GM23338 (cell line): ENCODE results near the gene TBC1D19. TPM values are rescaled to one million over a fixed set of nuclear protein-coding genes. Genes with fewer than 3 reads are reported as not detected.

Source experiments
- ATAC-seq: fragments of 200-7000 bp; cut with Tn5 transposase; 3 replicates; pipeline ENCODE4 v1.9.1; 2020
- DNase-seq: peaks from one replicate; pipeline ENCODE4 v3.0.0-alpha.2; 2015; ENCODE audit warnings: low spot score
- H2AFZ ChIP-seq: fragments of 200-600 bp; sonication (generic); 2 replicates; pipeline ENCODE4 v1.8.0; 2016; ENCODE audit warnings: antibody characterized with exemption, mild to moderate bottlenecking, moderate library complexity
- H3F3A ChIP-seq: fragments of 200-600 bp; sonication (generic); replicated peaks from 2 replicates; pipeline ENCODE4 v1.8.0; 2017; ENCODE audit warnings: antibody characterized with exemption, mixed run types, low read depth
- H3K27ac ChIP-seq: fragments of 200-600 bp; sonication (generic); 2 replicates; pipeline ENCODE4 v1.6.1; 2016; ENCODE audit warnings: low read depth
- H3K27me3 ChIP-seq: fragments of 200-600 bp; sonication (generic); 2 replicates; pipeline ENCODE4 v1.8.0; 2016; ENCODE audit warnings: mild to moderate bottlenecking, mixed run types, moderate library complexity; ENCODE audit not compliant: insufficient read depth
- H3K36me3 ChIP-seq: fragments of 200-600 bp; sonication (generic); 2 replicates; pipeline ENCODE4 v1.8.0; 2016; ENCODE audit warnings: mild to moderate bottlenecking; ENCODE audit not compliant: insufficient read depth
- H3K4me1 ChIP-seq: fragments of 200-600 bp; sonication (generic); 2 replicates; pipeline ENCODE4 v1.8.0; 2016; ENCODE audit warnings: mild to moderate bottlenecking, moderate library complexity; ENCODE audit not compliant: insufficient read depth
- H3K4me2 ChIP-seq: fragments of 200-600 bp; sonication (generic); 2 replicates; pipeline ENCODE4 v1.7.1; 2017; ENCODE audit warnings: mixed run types
- H3K4me3 ChIP-seq: fragments of 200-600 bp; sonication (generic); 2 replicates; pipeline ENCODE4 v1.6.1; 2016; ENCODE audit warnings: mixed run types
- H3K79me2 ChIP-seq: fragments of 200-600 bp; sonication (generic); replicated peaks from 2 replicates; pipeline ENCODE4 v1.8.0; 2017; ENCODE audit warnings: mild to moderate bottlenecking; ENCODE audit not compliant: insufficient read depth
- H3K9me2 ChIP-seq: fragments of 200-600 bp; sonication (generic); 2 replicates; pipeline ENCODE4 v1.8.0; 2017; ENCODE audit not compliant: insufficient read depth
- H4K20me1 ChIP-seq: fragments of 200-600 bp; sonication (generic); replicated peaks from 2 replicates; pipeline ENCODE4 v1.8.0; 2017; ENCODE audit warnings: mild to moderate bottlenecking; ENCODE audit not compliant: insufficient read depth
- H3K27ac Mint-ChIP-seq: 2 replicates; pipeline ENCODE4 v1.8.0; 2020; ENCODE audit warnings: inconsistent platforms, mild to moderate bottlenecking, moderate library complexity, mixed read lengths
- H3K27me3 Mint-ChIP-seq: 3 replicates; pipeline ENCODE4 v1.8.0; 2022; ENCODE audit warnings: low read depth, mild to moderate bottlenecking, moderate library complexity, mixed read lengths, inconsistent platforms; ENCODE audit not compliant: insufficient read depth, poor library complexity
- H3K36me3 Mint-ChIP-seq: 3 replicates; pipeline ENCODE4 v1.8.0; 2021; ENCODE audit warnings: low read depth, mild to moderate bottlenecking, inconsistent platforms, moderate library complexity, mixed read lengths
- H3K4me1 Mint-ChIP-seq: 3 replicates; pipeline ENCODE4 v1.8.0; 2020; ENCODE audit warnings: mild to moderate bottlenecking, inconsistent platforms, mixed read lengths
- H3K4me3 Mint-ChIP-seq: 3 replicates; pipeline ENCODE4 v1.8.0; 2021; ENCODE audit warnings: moderate library complexity, mild to moderate bottlenecking, inconsistent platforms, mixed read lengths
- H3K9me3 Mint-ChIP-seq: 3 replicates; pipeline ENCODE4 v1.8.0; 2020; ENCODE audit warnings: moderate library complexity, mild to moderate bottlenecking, inconsistent platforms, mixed read lengths
- CREB1 ChIP-seq: fragments of 250-450 bp; sonication (Bioruptor Pico); IDR thresholded peaks from 2 replicates; pipeline ENCODE4 v1.5.0; 2020; ENCODE audit warnings: low read depth, mild to moderate bottlenecking, moderate library complexity
- ETS1 ChIP-seq: IDR thresholded peaks from 2 replicates; pipeline ENCODE4 v1.6.1; 2016; ENCODE audit warnings: antibody characterized with exemption
- EZH2 ChIP-seq: fragments of 200-600 bp; sonication (generic); IDR thresholded peaks from one replicate; pipeline ENCODE4 v1.8.0; 2017; ENCODE audit warnings: antibody characterized with exemption, mild to moderate bottlenecking, low read depth; ENCODE audit not compliant: unreplicated experiment
- EZH2phosphoT487 ChIP-seq: fragments of 200-600 bp; sonication (generic); IDR thresholded peaks from one replicate; pipeline ENCODE4 v1.8.1; 2018; ENCODE audit warnings: antibody characterized with exemption; ENCODE audit not compliant: unreplicated experiment
- JUNB ChIP-seq: IDR thresholded peaks from one replicate; pipeline ENCODE4 v1.6.1; 2016; ENCODE audit warnings: antibody characterized with exemption; ENCODE audit not compliant: unreplicated experiment
- NANOG ChIP-seq: IDR thresholded peaks from 2 replicates; pipeline ENCODE4 v1.6.1; 2016; ENCODE audit warnings: antibody characterized with exemption, borderline replicate concordance
- POLR2AphosphoS5 ChIP-seq: IDR thresholded peaks from 2 replicates; pipeline ENCODE4 v1.6.1; 2016; ENCODE audit warnings: antibody characterized with exemption, low read depth
- REST ChIP-seq: IDR thresholded peaks from one replicate; pipeline ENCODE4 v1.6.1; 2018; ENCODE audit warnings: antibody characterized with exemption; ENCODE audit not compliant: unreplicated experiment
- STAT1 ChIP-seq: IDR thresholded peaks from one replicate; pipeline ENCODE4 v1.6.1; 2016; ENCODE audit warnings: antibody characterized with exemption; ENCODE audit not compliant: unreplicated experiment
- ZNF114 ChIP-seq: fragments of 250-450 bp; sonication (Bioruptor Pico); IDR thresholded peaks from 2 replicates; pipeline ENCODE4 v1.5.0; 2020; ENCODE audit warnings: mild to moderate bottlenecking, moderate library complexity
- ZNF331 ChIP-seq: fragments of 250-450 bp; sonication (Bioruptor Pico); IDR thresholded peaks from 2 replicates; pipeline ENCODE4 v1.5.0; 2020; ENCODE audit warnings: low read depth, mild to moderate bottlenecking, moderate library complexity
- ZNF462 ChIP-seq: fragments of 250-450 bp; sonication (Bioruptor Pico); IDR thresholded peaks from 2 replicates; pipeline ENCODE4 v1.5.0; 2020; ENCODE audit warnings: mild to moderate bottlenecking, moderate library complexity
- polyA plus RNA-seq: library from polyadenylated mRNA; unstranded; fragments of >200 nt; fragmentation: Nextera tagmentation; extraction: Ambion mirVana; gene quantifications from 2 replicates; pipeline ENCODE4 v1.2.1, GENCODE V29; 2016
- total RNA-seq: library from RNA; depleted of rRNA; stranded (reverse); fragments of >200 nt; shearing (Covaris generic); gene quantifications from 2 replicates; pipeline ENCODE4 v1.2.3, GENCODE V29; 2014
- TF ChIP-seq, protein P1 (sequence below), 2 experiments: fragments of 200-600 bp in 1 of 2; sonication (generic) in 1 of 2; conservative IDR thresholded peaks; 2 replicates each; pipeline versions ENCODE4 v1.5.1 to v1.6.1; 2016 to 2017; ENCODE audit warnings: antibody characterized with exemption in 2 of 2, low read depth in 2 of 2, mild to moderate bottlenecking in 2 of 2, moderate library complexity in 1 of 2

TBC1D19 gene
- total and polyA plus RNA-seq, 2 experiments from 2014 or later: 1.9 to 4.3 TPM

- Mint-ChIP-seq H3K9me3 (no peaks in the 10 kb centered on the region), H3K4me3 (no peak overlapping the region), H3K4me1 (peaks cover 4% of the 10 kb centered on the region; the same call in 2 of the 3 replicates), H3K27ac (no peak overlapping the region), H3K27me3 (no peaks in the 10 kb centered on the region), H3K36me3 (no peaks in the 10 kb centered on the region)
- Histone ChIP-seq H3K79me2 (no peaks in the 10 kb centered on the region), H3F3A (no peaks in the 10 kb centered on the region), H3K36me3 (no peaks in the 10 kb centered on the region), H3K4me2 (no peak overlapping the region), H2AFZ (peak overlapping the region; percentile 45; the same call in 1 of the 2 replicates), H3K27me3 (no peaks in the 10 kb centered on the region), H3K4me1 (peaks cover 5% of the 10 kb centered on the region; the same call in 1 of the 2 replicates), H3K27ac (no peak overlapping the region), H4K20me1 (no peaks in the 10 kb centered on the region), H3K4me3 (no peak overlapping the region), H3K9me2 (peaks cover 5% of the 10 kb centered on the region; the same call in 1 of the 2 replicates)
- DNase-seq (peak; percentile 9), ATAC-seq (no peak)
- TF ChIP-seq EZH2: no peak
- no peak for TF ChIP-seq REST
- no peak for TF ChIP-seq ZNF331 (CRISPR knock-in tag)
- TF ChIP-seq CREB1 (CRISPR knock-in tag): no peak
- TF ChIP-seq, protein P1, sequence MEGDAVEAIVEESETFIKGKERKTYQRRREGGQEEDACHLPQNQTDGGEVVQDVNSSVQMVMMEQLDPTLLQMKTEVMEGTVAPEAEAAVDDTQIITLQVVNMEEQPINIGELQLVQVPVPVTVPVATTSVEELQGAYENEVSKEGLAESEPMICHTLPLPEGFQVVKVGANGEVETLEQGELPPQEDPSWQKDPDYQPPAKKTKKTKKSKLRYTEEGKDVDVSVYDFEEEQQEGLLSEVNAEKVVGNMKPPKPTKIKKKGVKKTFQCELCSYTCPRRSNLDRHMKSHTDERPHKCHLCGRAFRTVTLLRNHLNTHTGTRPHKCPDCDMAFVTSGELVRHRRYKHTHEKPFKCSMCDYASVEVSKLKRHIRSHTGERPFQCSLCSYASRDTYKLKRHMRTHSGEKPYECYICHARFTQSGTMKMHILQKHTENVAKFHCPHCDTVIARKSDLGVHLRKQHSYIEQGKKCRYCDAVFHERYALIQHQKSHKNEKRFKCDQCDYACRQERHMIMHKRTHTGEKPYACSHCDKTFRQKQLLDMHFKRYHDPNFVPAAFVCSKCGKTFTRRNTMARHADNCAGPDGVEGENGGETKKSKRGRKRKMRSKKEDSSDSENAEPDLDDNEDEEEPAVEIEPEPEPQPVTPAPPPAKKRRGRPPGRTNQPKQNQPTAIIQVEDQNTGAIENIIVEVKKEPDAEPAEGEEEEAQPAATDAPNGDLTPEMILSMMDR (conservative IDR thresholded peaks at IDR 0.05; ENCODE audit: low read depth in 2 of 2): no peak
- TF ChIP-seq NANOG: no peak
- no peak for TF ChIP-seq ETS1
- TF ChIP-seq POLR2AphosphoS5: no peak
- TF ChIP-seq EZH2phosphoT487: no peak
- no peak for TF ChIP-seq JUNB
- TF ChIP-seq STAT1: no peak
- TF ChIP-seq ZNF114 (CRISPR knock-in tag): no peak
- TF ChIP-seq ZNF462 (CRISPR knock-in tag): no peak
Measured at GRCh38 chr4:26576231-26576739, 7.6 kb upstream of the TBC1D19 start.
